Nephron progenitor cell (in vitro differentiated cells): ENCODE measurements around the gene GTF2F1.

Source experiments
- DNase-seq: peaks from one replicate; pipeline ENCODE4 v3.0.0; 2021
- H3K27ac Mint-ChIP-seq: 2 replicates; pipeline ENCODE4 v1.8.0; 2021; ENCODE audit warnings: mild to moderate bottlenecking, moderate library complexity, mixed read lengths
- H3K27me3 Mint-ChIP-seq: 2 replicates; pipeline ENCODE4 v1.8.0; 2021; ENCODE audit warnings: mild to moderate bottlenecking, low read depth, mixed read lengths; ENCODE audit not compliant: poor library complexity
- H3K36me3 Mint-ChIP-seq: 2 replicates; pipeline ENCODE4 v1.8.0; 2021; ENCODE audit warnings: low read depth, mixed read lengths
- H3K4me1 Mint-ChIP-seq: 2 replicates; pipeline ENCODE4 v1.8.0; 2021; ENCODE audit warnings: mixed read lengths
- H3K4me3 Mint-ChIP-seq: 2 replicates; pipeline ENCODE4 v1.8.0; 2021; ENCODE audit warnings: mild to moderate bottlenecking, moderate library complexity, mixed read lengths
- H3K9me3 Mint-ChIP-seq: 2 replicates; pipeline ENCODE4 v1.8.0; 2021; ENCODE audit warnings: mild to moderate bottlenecking, moderate library complexity, mixed read lengths
- CTCF ChIP-seq: fragments of 200-600 bp; sonication (generic); IDR thresholded peaks from 2 replicates; pipeline ENCODE4 v1.5.0; 2021; ENCODE audit warnings: antibody characterized with exemption

The GTF2F1 gene

GRCh38 chr19:6417713-6418561, 25.0 kb upstream of the GTF2F1 start:
- Mint-ChIP-seq H3K36me3 (peaks cover 54% of the 10 kb centered on the region), H3K9me3 (no peaks in the 10 kb centered on the region), H3K4me1 (peaks cover 43% of the 10 kb centered on the region), H3K4me3 (no peak overlapping the region), H3K27me3 (no peaks in the 10 kb centered on the region), H3K27ac (no peak overlapping the region)
- peak; percentile 16 for TF ChIP-seq CTCF
- DNase-seq = peak; percentile 42

GRCh38 chr19:6416658-6417405, 23.9 kb upstream of the GTF2F1 start:
- TF ChIP-seq CTCF = no peak
- DNase-seq = no peak
- Mint-ChIP-seq H3K36me3 (peaks cover 45% of the 10 kb centered on the region), H3K4me3 (no peak overlapping the region), H3K27ac (no peak overlapping the region), H3K27me3 (no peaks in the 10 kb centered on the region), H3K4me1 (peaks cover 32% of the 10 kb centered on the region), H3K9me3 (no peaks in the 10 kb centered on the region)

GRCh38 chr19:6415591-6416190, 22.7 kb upstream of the GTF2F1 start:
- Mint-ChIP-seq H3K27me3 (no peaks in the 10 kb centered on the region), H3K9me3 (no peaks in the 10 kb centered on the region), H3K27ac (no peak overlapping the region), H3K4me3 (no peak overlapping the region), H3K36me3 (peaks cover 39% of the 10 kb centered on the region), H3K4me1 (peaks cover 21% of the 10 kb centered on the region)
- TF ChIP-seq CTCF = no peak
- no peak for DNase-seq

- no peak overlapping the region for H3K4me3 Mint-ChIP-seq
- no peak for DNase-seq
- TF ChIP-seq CTCF = no peak
- no peaks in the 10 kb centered on the region for H3K9me3 Mint-ChIP-seq
- peak overlapping the region; percentile 97 for H3K27ac Mint-ChIP-seq
- H3K27me3 Mint-ChIP-seq = no peaks in the 10 kb centered on the region
- H3K4me1 Mint-ChIP-seq = peaks cover 14% of the 10 kb centered on the region
- H3K36me3 Mint-ChIP-seq = peaks cover 34% of the 10 kb centered on the region
These were observed 22.0 kb upstream of the GTF2F1 start for GRCh38 chr19:6414793-6415590.

GRCh38 chr19:6413721-6414643, 21.0 kb upstream of the GTF2F1 start:
- H3K27me3 Mint-ChIP-seq = no peaks in the 10 kb centered on the region
- peaks cover 24% of the 10 kb centered on the region for H3K36me3 Mint-ChIP-seq
- TF ChIP-seq CTCF = no peak
- H3K4me1 Mint-ChIP-seq = peaks cover 10% of the 10 kb centered on the region
- DNase-seq = no peak
- no peaks in the 10 kb centered on the region for H3K9me3 Mint-ChIP-seq
- H3K4me3 Mint-ChIP-seq = no peak overlapping the region
- H3K27ac Mint-ChIP-seq = peak overlapping the region; percentile 97
